ENCODE data around the gene CCDC57. TPM values are rescaled to one million over a fixed set of nuclear protein-coding genes. Genes with fewer than 3 reads are reported as not detected.

Gene CCDC57
- total RNA-seq, 1 experiment from 2014 or later: 36.6 TPM

GRCh38 chr17:82187500-82187899, 25.1 kb downstream of the CCDC57 start:
- Histone ChIP-seq H3K27ac (ENCODE audit: low read length) (no peak overlapping the region), H3K4me3 (ENCODE audit: low read length) (no peak overlapping the region), H3K27me3 (ENCODE audit: low read length) (no peaks in the 10 kb centered on the region), H3K9me3 (ENCODE audit: low read length) (no peaks in the 10 kb centered on the region), H3K79me2 (ENCODE audit: low read length) (no peaks in the 10 kb centered on the region), H3K9me2 (replicated peaks; ENCODE audit: low read length) (no peaks in the 10 kb centered on the region), H4K20me1 (ENCODE audit: low read length) (no peaks in the 10 kb centered on the region), H3K36me3 (ENCODE audit: low read depth, low read length) (peaks cover 1% of the 10 kb centered on the region; the same call in 1 of the 2 replicates), H2AFZ (ENCODE audit: low read length) (no peak overlapping the region), H3K9ac (ENCODE audit: low read length) (no peak overlapping the region), H3F3A (ENCODE audit: low read length, unreplicated experiment) (no peaks in the 10 kb centered on the region), H3K4me2 (ENCODE audit: low read length) (no peak overlapping the region), H3K4me1 (ENCODE audit: insufficient read depth, low read length) (no peaks in the 10 kb centered on the region)
- DNase-seq (no peak), ATAC-seq (no peak)
- ChIA-PET POLR2A (ENCODE audit: unreplicated experiment) (no interaction called here), CTCF (no interaction called here)
- no TSS peak for BruUV-seq (replicated peaks)
- TF ChIP-seq EZH2phosphoT487 (IDR thresholded peaks at IDR 0.05; ENCODE audit: borderline replicate concordance, low read length) (no peak), CTCF (conservative IDR thresholded peaks at IDR 0.05; ENCODE audit: low read depth, low read length) (no peak), EZH2 (IDR thresholded peaks at IDR 0.05; ENCODE audit: low read length, unreplicated experiment) (no peak)
- intact Hi-C loops (cut with micrococcal nuclease): no loop called here

GRCh38 chr17:82186221-82186620, 26.4 kb downstream of the CCDC57 start:
- no peak for DNase-seq
- intact Hi-C loops (cut with micrococcal nuclease): no loop called here
- ChIA-PET CTCF (no interaction called here), POLR2A (ENCODE audit: unreplicated experiment) (no interaction called here)
- Histone ChIP-seq H3K9ac (ENCODE audit: low read length) (no peak overlapping the region), H3K4me3 (ENCODE audit: low read length) (no peak overlapping the region), H3K9me3 (ENCODE audit: low read length) (no peaks in the 10 kb centered on the region), H3F3A (ENCODE audit: low read length, unreplicated experiment) (no peaks in the 10 kb centered on the region), H2AFZ (ENCODE audit: low read length) (no peak overlapping the region), H3K36me3 (ENCODE audit: low read depth, low read length) (no peaks in the 10 kb centered on the region; the same call in 1 of the 2 replicates), H3K4me2 (ENCODE audit: low read length) (no peak overlapping the region), H3K79me2 (ENCODE audit: low read length) (no peaks in the 10 kb centered on the region), H3K27ac (ENCODE audit: low read length) (no peak overlapping the region), H3K27me3 (ENCODE audit: low read length) (no peaks in the 10 kb centered on the region), H4K20me1 (ENCODE audit: low read length) (no peaks in the 10 kb centered on the region), H3K4me1 (ENCODE audit: insufficient read depth, low read length) (no peaks in the 10 kb centered on the region), H3K9me2 (replicated peaks; ENCODE audit: low read length) (no peaks in the 10 kb centered on the region)
- ATAC-seq: no peak
- TF ChIP-seq EZH2 (IDR thresholded peaks at IDR 0.05; ENCODE audit: low read length, unreplicated experiment) (no peak), EZH2phosphoT487 (IDR thresholded peaks at IDR 0.05; ENCODE audit: borderline replicate concordance, low read length) (no peak), CTCF (conservative IDR thresholded peaks at IDR 0.05; ENCODE audit: low read depth, low read length) (no peak)
- BruUV-seq (replicated peaks): no TSS peak

GRCh38 chr17:82184761-82185160, 27.9 kb downstream of the CCDC57 start:
- no peak overlapping the region for H3K9ac ChIP-seq (ENCODE audit: low read length)
- intact Hi-C loops (cut with micrococcal nuclease): no loop called here
- H4K20me1 ChIP-seq (ENCODE audit: low read length): no peaks in the 10 kb centered on the region
- BruUV-seq (replicated peaks): no TSS peak
- no peaks in the 10 kb centered on the region; the same call in 1 of the 2 replicates for H3K36me3 ChIP-seq (ENCODE audit: low read depth, low read length)
- no peaks in the 10 kb centered on the region for H3F3A ChIP-seq (ENCODE audit: low read length, unreplicated experiment)
- H3K4me3 ChIP-seq (ENCODE audit: low read length): no peak overlapping the region
- H3K79me2 ChIP-seq (ENCODE audit: low read length): no peaks in the 10 kb centered on the region
- H3K9me3 ChIP-seq (ENCODE audit: low read length): no peaks in the 10 kb centered on the region
- ATAC-seq (no peak), DNase-seq (no peak)
- no peak overlapping the region for H2AFZ ChIP-seq (ENCODE audit: low read length)
- POLR2A ChIA-PET (ENCODE audit: unreplicated experiment): no interaction called here
- TF ChIP-seq CTCF (conservative IDR thresholded peaks at IDR 0.05; ENCODE audit: low read depth, low read length) (no peak), EZH2 (IDR thresholded peaks at IDR 0.05; ENCODE audit: low read length, unreplicated experiment) (no peak), EZH2phosphoT487 (IDR thresholded peaks at IDR 0.05; ENCODE audit: borderline replicate concordance, low read length) (no peak)
- CTCF ChIA-PET: no interaction called here
- H3K27me3 ChIP-seq (ENCODE audit: low read length): no peaks in the 10 kb centered on the region
- H3K9me2 ChIP-seq (replicated peaks; ENCODE audit: low read length): no peaks in the 10 kb centered on the region
- H3K4me2 ChIP-seq (ENCODE audit: low read length): no peak overlapping the region
- no peaks in the 10 kb centered on the region for H3K4me1 ChIP-seq (ENCODE audit: insufficient read depth, low read length)
- H3K27ac ChIP-seq (ENCODE audit: low read length): no peak overlapping the region
